ENCODE measurements around the gene DLX6. TPM values are rescaled to one million over a fixed set of nuclear protein-coding genes. Genes with fewer than 3 reads are reported as not detected.

The DLX6 gene
- total RNA-seq, 1 experiment from 2014 or later: not detected

GRCh38 chr7:96998333-96998732, 7.0 kb upstream of the DLX6 start:
- Histone ChIP-seq H3K4me3 (replicated peaks in 1 of 2; ENCODE audit: low read depth in 1 of 2, low read length in 2 of 2) (no peak overlapping the region), H3K9me2 (ENCODE audit: insufficient read depth) (no peaks in the 10 kb centered on the region), H3K9ac (ENCODE audit: low read length) (no peak overlapping the region), H2AFZ (ENCODE audit: low read depth, low read length, poor library complexity, severe bottlenecking) (no peak overlapping the region), H3K4me2 (ENCODE audit: low read length) (no peak overlapping the region), H3K27me3 (ENCODE audit: insufficient read depth, low read length) (peaks cover 44% of the 10 kb centered on the region), H3K36me3 (ENCODE audit: control insufficient read depth in 1 of 2, insufficient read depth in 2 of 2, low read length in 2 of 2) (no peaks in the 10 kb centered on the region), H4K20me1 (ENCODE audit: insufficient read depth) (no peaks in the 10 kb centered on the region), H3K9me3 (ENCODE audit: control insufficient read depth in 1 of 2, insufficient read depth in 1 of 2, low read depth in 1 of 2, low read length in 2 of 2) (no peaks in the 10 kb centered on the region), H3K4me1 (ENCODE audit: control insufficient read depth in 1 of 2, insufficient read depth in 2 of 2, low read length in 2 of 2) (no peaks in the 10 kb centered on the region), H3K79me2 (ENCODE audit: insufficient read depth, low read length) (no peaks in the 10 kb centered on the region), H3K27ac (ENCODE audit: low read depth, low read length) (no peak overlapping the region)
- intact Hi-C loops (cut with micrococcal nuclease): no loop called here
- ChIA-PET CTCF (no interaction called here), RAD21 (ENCODE audit: low non-redundant PET in 1 of 2, low total read pairs in 2 of 2, uncharacterized antibody in 2 of 2, unreplicated experiment in 2 of 2) (no interaction called here), POLR2A (no interaction called here)
- TF ChIP-seq TCF7L2 (IDR thresholded peaks at IDR 0.05; ENCODE audit: borderline replicate concordance, extremely low read depth, insufficient read depth, insufficient read length) (no peak), EZH2phosphoT487 (IDR thresholded peaks at IDR 0.05; ENCODE audit: borderline replicate concordance) (no peak), ZFX (IDR thresholded peaks at IDR 0.05) (no peak), SIN3A (IDR thresholded peaks at IDR 0.05; ENCODE audit: low read depth) (no peak), FOSL1 (IDR thresholded peaks at IDR 0.05; ENCODE audit: low read depth) (no peak), YY1 (IDR thresholded peaks at IDR 0.05; ENCODE audit: extremely low read depth, insufficient replicate concordance, low read depth, low read length) (no peak), ELF1 (IDR thresholded peaks at IDR 0.05; ENCODE audit: borderline replicate concordance, low read depth) (no peak), EZH2 (IDR thresholded peaks at IDR 0.05) (no peak), CBX3 (IDR thresholded peaks at IDR 0.05; ENCODE audit: low read depth) (no peak)
- no peak for DNase-seq (ENCODE audit: low read depth, low spot score)
- BruUV-seq (replicated peaks): no TSS peak
- no peak for ATAC-seq

- Histone ChIP-seq H3K4me1 (ENCODE audit: control insufficient read depth in 1 of 2, insufficient read depth in 2 of 2, low read length in 2 of 2) (no peaks in the 10 kb centered on the region), H3K9me3 (ENCODE audit: control insufficient read depth in 1 of 2, insufficient read depth in 1 of 2, low read depth in 1 of 2, low read length in 2 of 2) (no peaks in the 10 kb centered on the region), H3K4me3 (replicated peaks in 1 of 2; ENCODE audit: low read depth in 1 of 2, low read length in 2 of 2) (no peak overlapping the region), H3K9ac (ENCODE audit: low read length) (no peak overlapping the region), H3K36me3 (ENCODE audit: control insufficient read depth in 1 of 2, insufficient read depth in 2 of 2, low read length in 2 of 2) (no peaks in the 10 kb centered on the region), H3K4me2 (ENCODE audit: low read length) (no peak overlapping the region), H3K27me3 (ENCODE audit: insufficient read depth, low read length) (peaks cover 43% of the 10 kb centered on the region), H4K20me1 (ENCODE audit: insufficient read depth) (no peaks in the 10 kb centered on the region), H3K27ac (ENCODE audit: low read depth, low read length) (no peak overlapping the region), H3K79me2 (ENCODE audit: insufficient read depth, low read length) (no peaks in the 10 kb centered on the region), H3K9me2 (ENCODE audit: insufficient read depth) (no peaks in the 10 kb centered on the region), H2AFZ (ENCODE audit: low read depth, low read length, poor library complexity, severe bottlenecking) (no peak overlapping the region)
- ChIA-PET RAD21 (ENCODE audit: low non-redundant PET in 1 of 2, low total read pairs in 2 of 2, uncharacterized antibody in 2 of 2, unreplicated experiment in 2 of 2) (no interaction called here), CTCF (no interaction called here), POLR2A (no interaction called here)
- intact Hi-C loops (cut with micrococcal nuclease): no loop called here
- DNase-seq (ENCODE audit: low read depth, low spot score) (no peak), ATAC-seq (no peak)
- no TSS peak for BruUV-seq (replicated peaks)
- TF ChIP-seq MAX (IDR thresholded peaks at IDR 0.05): no peak
- TF ChIP-seq CEBPB (IDR thresholded peaks at IDR 0.05; ENCODE audit: low read depth): no peak
- TF ChIP-seq JUND (IDR thresholded peaks at IDR 0.05): no peak
- no peak for TF ChIP-seq SP1 (IDR thresholded peaks at IDR 0.05; ENCODE audit: low read depth)
- no peak for TF ChIP-seq REST (IDR thresholded peaks at IDR 0.05; ENCODE audit: low read depth)
- no peak for TF ChIP-seq POLR2AphosphoS5 (IDR thresholded peaks at IDR 0.05; ENCODE audit: low read depth, low read length)
Measured at GRCh38 chr7:96998744-96999143, 6.6 kb upstream of the DLX6 start.
